Caki2 (cell line): Measurements from ENCODE around the gene TMEM150A. TPM values are rescaled to one million over a fixed set of nuclear protein-coding genes. Genes with fewer than 3 reads are reported as not detected.
"Not testable (repeated sequence)": the region's sequence is repeated elsewhere in the genome, so short reads cannot be mapped to it uniquely, and the experiment has no call there.

ENCODE experiments used
- DNase-seq: peaks from one replicate; pipeline ENCODE4 v3.0.0-alpha.2; 2015; ENCODE audit warnings: low read depth
- in situ Hi-C: cut with HindIII; loops from 2 replicates; pipeline ENCODE4 v1.10.0; 2016; ENCODE audit warnings: low sequenced_read_pairs, low pct_unique_long_range_greater_than_20kb, mixed read lengths
- total RNA-seq: library from RNA; depleted of rRNA; stranded (reverse); fragments of >200 nt; shearing (Covaris generic); gene quantifications from 2 replicates; pipeline ENCODE4 v1.2.3, GENCODE V29; 2014; ENCODE audit warnings: low replicate concordance

Gene TMEM150A
- total RNA-seq, 1 experiment from 2014 or later, result 8.2 TPM

DNA sequence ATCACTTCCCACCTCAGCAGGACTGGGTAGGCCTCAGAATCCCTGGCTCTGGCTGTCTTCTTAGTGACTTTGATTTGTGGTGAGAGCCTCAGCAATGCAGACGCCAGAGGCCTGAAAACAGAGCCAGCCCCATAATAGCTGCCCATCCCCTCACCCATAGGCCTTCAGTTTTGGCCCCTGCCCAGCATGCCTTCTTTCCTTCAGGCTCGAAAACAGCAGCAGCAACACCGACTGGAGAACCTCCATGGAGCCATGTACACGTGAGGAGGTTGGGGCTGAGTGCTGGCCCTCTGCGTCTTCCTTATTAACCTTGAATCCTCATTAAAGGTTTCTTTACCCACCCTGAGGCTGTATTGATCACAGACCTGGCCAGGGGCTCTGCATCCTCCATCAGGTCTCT lies 5.3 kb downstream of the TMEM150A start:
- in situ Hi-C loops, result no loop called here
- DNase-seq, result no peak

DNA sequence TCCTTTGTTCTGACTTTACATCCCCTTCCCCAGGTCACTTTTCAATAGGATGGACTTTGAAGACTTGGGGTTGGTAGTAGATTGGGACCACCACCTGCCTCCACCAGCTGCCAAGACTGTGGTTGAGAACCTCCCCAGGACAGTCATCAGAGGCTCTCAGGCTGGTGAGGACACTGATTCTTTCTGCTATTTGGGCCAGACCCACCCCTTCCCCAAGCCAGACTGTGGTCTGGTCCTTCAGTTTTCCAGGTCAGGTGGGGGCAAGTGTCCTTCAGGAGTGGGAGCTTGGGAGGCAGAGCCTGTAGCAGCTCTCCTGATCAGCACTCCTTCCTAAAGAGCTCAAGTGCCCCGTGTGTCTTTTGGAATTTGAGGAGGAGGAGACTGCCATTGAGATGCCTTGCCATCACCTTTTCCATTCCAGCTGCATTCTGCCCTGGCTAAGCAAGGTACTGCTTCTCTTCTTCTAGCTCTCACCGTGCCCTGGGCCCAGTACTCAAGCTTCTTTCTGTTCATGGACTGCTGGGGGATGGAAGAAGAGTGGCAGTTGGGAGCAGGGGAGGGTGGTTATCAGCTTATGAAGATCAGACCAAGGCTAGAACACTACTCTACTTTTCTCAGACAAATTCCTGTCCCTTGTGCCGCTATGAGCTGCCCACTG lies 5.9 kb downstream of the TMEM150A start:
- no peak for DNase-seq
- in situ Hi-C loops, result no loop called here

DNA sequence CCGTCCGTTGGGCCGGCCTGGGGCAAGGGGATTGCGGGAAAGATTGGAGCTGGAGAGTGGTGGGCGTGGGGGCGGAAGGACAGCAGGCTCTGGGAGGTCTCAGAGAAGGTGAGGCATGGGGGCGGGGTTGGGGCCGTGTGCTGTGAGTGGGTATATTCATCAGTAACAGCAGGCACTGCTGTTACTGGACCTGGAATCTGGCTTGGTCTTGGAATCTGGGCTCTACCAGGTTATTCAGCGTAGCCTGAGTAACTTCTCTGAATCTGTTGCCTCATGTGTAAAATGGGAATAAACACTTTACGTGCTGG lies 6.5 kb downstream of the TMEM150A start:
- DNase-seq, result no peak
- in situ Hi-C loops, result no loop called here

DNA sequence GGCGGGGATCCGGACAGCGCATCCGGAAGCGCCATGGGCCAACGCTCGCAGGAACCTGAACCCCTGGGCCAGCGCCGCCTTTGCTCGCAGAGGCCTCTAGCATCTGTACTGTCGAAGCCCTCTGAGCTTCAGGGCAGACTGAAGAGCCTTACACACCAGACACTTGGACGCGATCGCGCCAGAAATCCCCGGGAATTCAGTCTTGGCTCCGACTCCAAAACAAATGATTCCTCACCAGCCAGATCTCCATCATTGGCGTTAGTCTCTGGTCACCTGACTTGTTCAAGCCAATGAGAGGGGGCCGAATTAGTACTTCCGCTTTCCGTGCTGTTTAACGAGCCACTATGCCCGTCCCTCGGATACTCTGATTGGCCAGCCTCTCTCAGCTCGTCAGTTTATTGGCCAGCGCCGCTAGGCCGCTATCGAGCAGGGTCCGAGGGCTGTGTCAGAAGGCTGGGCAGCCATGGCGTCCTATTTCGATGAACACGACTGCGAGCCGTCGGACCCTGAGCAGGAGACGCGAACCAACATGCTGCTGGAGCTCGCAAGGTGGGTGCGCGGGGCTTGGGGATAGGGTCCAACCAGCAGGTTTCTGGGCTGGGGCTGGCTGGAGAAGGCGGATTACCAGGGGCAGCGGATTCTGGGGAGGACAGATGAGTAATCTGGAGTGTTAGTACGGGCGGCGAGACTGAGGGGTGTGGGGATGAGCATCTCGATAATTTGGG lies 7.0 kb downstream of the TMEM150A start, which contains the start of gene RNF181:
RNF181 (plus strand) TSS at position 445 of the 725 bp plus-strand sequence; CDS start at position 464, 19 bp downstream.
- DNase-seq, result peak; percentile 96
- in situ Hi-C loops, result no loop called here

DNA sequence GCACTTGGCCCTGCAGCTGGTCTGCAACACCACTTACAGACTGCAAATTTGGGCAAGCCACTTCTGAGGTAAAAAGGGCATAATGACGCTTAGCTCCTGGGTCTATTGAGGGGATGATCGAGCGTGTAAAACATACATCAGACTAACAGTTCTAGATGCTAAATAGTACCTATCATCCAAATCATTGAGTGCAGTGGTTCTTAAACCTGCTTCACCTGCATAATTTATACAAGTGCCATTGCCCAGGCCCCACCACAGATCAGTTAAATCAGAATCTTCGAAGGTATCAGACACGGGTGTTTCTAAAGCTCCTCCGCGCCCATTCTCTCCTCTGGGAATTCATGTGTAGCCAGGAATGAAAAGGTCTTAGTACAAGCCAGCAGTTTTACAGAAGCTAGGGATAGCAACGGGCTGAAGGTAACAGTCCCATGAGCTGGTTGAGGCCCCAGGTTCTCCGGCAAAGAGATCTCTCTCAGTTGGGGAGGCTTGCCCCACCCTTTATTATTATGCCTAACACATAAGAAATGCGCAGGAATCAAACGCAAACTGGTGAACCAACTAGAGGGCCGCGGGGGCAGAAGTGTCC lies 7.7 kb downstream of the TMEM150A start:
- in situ Hi-C loops, result no loop called here
- DNase-seq, result no peak

DNA sequence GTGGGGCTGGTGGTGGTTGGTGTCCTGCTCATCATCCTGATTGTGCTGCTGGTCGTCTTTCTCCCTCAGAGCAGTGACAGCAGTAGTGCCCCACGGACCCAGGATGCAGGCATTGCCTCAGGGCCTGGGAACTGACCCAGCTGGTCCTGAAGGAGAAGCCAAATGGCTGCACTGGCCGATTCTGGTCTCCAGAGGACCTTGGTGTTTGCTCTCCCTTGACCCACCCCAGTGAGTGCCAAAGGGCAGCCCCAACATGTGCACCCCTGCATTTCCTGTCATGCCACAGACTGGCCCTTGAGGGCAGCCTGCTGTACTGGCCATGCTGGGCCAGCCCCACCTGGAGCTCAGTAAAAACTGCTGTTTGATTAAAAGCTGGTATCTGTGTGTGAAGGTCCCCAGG lies 9.5 kb downstream of the TMEM150A start:
- in situ Hi-C loops, result no loop called here
- DNase-seq, result no peak

DNA sequence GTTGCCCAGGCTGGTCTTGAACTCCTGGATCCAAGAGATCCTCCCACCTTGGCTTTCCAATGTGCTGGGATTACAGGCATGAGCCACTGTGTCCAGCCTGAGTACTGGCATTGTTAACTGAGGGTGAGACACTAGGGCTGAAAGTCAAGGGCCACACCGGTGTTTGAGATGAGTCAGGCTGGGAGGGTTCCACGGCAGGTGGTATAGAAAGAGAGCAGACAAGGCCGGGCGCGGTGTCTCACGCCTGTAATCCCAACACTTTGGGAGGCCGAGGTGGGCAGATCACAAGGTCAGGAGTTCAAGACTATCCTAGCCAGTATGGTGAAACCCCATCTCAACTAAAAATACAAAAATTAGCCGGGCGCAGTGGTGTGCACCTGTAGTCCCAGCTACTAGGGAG lies 10.2 kb downstream of the TMEM150A start:
- DNase-seq, in situ Hi-C loops: not testable (repeated sequence)

DNA sequence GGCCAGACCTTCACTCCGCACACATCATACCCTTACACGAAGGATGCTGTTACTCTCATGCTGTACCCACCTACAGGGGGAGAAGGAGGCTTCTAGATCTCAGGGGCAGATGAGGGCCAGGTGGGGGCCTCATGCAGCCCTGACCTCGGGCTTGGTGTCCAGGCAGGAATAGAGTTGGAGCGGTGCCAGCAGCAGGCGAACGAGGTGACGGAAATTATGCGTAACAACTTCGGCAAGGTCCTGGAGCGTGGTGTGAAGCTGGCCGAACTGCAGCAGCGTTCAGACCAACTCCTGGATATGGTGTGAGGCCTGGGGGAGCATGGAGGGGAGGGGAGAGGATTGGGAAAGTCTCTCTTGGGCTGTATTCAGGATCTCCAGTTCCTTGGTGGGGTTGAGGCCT lies 10.9 kb downstream of the TMEM150A start:
- no peak for DNase-seq
- in situ Hi-C loops, result no loop called here

DNA sequence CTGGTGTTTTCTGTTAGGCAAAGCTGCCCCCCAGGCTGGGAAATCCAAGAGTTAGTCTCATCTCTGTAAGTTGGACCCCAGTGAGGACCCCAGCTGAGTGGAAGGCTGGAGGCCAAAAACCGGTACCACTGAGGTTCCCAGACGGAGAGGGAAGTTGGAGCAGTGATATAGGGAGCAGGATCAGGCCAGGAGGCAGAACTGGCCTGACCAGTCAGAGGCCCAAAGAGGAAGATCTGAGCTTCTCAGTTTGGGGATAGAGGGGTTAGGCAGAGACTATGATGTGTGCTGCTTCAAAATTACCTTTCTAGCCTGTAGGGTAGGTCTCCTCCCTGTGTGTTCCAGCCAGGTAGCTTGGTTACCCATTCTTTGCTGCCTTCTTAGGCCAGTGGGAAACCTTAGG lies 11.5 kb downstream of the TMEM150A start:
- in situ Hi-C loops, result no loop called here
- DNase-seq, result no peak

DNA sequence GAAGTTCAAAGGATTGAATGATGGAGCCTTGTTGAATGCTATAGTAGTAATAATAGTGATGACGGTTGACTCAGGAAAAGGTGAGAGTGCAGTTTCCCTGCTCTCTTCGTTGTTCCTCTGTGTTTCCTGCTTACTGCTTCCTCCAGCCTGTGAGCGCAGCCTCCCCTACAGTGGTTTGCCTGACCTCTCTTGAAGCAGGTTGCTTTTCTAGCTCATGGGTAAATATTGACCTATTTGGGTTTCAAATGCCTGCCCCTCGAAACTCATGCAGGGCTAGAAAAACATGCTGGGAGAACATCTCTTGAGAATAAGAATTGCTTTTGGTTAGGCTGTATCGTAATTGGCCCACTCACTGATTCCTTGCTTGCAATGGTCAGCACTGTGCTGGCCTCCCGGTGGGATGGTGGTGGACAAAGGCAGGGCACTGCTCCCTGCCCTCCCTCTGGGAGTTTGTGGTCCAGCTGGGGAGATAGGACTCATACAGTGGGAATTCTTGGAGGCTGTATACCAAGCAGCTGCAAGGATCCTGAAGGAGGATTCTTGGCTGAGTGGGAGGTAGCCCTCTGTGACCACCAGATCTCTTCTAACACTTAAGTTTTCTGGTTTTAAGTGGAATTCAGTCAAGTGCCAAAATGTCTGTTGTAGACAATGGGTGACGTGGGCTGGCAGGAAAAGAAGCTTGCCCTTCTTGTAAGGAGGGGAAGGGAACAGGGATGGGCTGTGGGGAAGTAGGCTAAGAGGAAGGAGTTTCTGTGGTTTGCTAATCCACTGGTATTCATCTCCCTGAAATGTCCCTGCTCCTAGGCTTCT lies 12.3 kb downstream of the TMEM150A start:
- in situ Hi-C loops, result no loop called here
- no peak for DNase-seq

DNA sequence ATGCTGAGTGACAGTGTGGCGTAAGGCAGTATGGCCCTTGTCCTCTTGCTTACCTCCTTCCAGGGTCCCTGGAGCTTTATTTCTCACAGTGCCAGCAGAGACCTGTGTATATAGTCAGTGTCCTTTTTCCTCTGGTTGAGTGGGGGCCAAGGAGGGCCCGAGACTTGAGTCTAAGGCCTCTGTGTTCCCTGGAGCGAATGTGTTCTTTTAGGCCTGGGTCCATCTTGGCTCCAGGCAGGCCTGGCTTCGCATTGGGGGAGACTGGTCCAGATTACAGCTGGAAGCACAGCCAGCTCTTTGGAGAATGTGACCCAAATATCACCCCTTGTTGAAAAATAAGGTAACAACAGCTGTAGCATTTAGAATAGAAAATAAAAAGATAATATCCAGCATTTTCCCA lies 13.3 kb downstream of the TMEM150A start:
- in situ Hi-C loops, result no loop called here
- no peak for DNase-seq

DNA sequence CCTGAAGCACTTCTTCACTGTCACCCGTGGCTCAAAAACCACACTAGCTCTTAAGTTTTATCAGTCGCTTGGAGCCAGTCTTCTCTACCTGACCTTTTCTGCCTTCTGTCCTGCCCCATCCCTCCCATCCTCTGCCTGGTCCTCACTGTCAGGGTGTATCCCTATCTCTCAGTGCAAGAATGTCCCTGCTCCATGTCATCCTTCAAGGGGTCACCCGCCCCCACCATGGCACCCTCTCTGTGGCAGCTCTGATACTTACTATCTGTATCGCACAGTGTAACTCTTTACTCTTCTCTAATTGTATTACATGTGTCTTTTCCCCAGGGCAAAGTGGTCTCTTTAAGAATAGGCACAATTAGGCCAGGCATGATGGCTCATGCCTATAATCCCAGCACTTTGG lies 13.9 kb downstream of the TMEM150A start:
- in situ Hi-C loops, result no loop called here

DNA sequence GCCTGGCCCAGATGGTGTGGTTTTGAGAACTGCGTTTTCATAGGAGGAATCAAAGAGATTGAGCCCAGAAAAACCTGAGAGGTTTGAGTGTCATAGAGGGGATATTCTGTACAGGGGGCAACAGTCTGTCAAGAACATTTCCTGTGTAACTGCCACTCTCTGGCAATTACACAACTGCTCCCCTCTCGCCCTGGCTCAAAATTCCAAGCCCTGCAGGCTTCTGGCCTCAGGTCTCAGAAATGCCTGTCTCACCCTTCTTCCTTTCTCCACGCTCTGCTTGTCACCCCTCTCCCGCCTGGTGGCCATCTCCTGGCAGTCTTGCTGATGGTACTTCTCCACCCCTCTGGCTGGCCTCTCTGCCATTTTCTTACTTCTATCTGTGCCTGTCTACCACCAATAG lies 14.3 kb downstream of the TMEM150A start:
- in situ Hi-C loops, result no loop called here
- DNase-seq, result no peak

More for the DNA sequence above, 13.9 kb downstream of the TMEM150A start:
- no peak for DNase-seq

DNA sequence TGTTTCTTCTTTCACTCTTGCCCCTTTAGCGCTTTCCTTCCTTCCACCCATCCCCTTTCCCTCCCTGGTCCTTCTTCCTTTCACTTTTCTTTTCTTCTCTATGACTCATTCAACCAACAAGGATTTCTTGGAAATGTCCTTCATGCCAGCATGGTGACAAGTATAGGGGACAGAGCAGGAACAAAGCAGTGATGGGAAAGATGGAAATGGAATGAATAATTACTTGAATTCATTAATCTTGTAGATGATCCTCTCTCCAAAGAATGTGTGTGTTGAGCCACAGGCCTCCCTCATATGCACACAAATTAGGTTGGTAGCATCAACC lies 16.8 kb downstream of the TMEM150A start:
- in situ Hi-C loops, result no loop called here
- DNase-seq, result peak; percentile 70

DNA sequence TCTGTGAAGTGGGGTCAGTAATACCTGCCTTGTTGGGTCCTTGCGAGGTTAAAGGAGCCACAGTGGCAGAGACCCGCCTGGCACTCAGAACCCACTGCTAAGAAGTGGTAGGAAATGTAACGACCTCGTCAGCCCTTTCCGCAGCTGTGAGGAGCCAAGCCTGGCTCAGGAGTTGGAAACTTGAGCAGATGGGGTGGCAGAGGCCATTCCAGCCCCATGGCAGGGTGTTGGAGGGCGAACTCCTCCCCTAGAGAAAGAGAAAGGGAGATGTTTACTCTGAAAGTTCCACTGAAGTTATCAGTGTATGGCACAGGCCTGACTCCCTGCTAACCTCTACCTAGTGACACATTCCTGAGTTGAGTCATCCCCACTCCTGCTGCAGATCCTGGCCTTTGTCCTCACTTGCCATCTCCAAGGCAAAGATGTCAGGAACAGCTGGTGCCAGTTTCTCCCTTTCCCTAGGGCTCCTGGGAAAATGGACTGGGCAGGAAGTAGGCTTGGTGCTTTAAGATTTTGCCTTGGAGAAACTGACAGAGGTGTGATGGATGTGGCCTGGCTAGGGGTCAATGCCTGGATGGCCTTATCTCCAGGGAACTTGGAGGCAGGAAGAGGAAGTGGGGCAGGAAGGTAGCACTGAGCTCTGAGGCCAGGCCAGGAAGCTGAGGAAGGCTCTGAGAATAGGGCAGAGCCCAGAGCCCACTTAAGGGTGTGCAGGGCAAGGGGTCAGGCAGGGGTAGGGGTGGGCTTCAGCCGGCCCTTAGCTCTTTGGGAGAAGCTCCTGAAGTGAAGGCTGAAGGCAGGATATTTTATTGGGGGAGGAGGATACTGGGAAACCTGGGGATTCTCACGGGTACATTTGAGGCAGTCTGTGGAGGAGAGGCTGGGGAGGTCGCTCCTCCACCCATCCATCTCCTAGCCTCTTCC lies 17.4 kb downstream of the TMEM150A start:
- peak; percentile 82 for DNase-seq

DNA sequence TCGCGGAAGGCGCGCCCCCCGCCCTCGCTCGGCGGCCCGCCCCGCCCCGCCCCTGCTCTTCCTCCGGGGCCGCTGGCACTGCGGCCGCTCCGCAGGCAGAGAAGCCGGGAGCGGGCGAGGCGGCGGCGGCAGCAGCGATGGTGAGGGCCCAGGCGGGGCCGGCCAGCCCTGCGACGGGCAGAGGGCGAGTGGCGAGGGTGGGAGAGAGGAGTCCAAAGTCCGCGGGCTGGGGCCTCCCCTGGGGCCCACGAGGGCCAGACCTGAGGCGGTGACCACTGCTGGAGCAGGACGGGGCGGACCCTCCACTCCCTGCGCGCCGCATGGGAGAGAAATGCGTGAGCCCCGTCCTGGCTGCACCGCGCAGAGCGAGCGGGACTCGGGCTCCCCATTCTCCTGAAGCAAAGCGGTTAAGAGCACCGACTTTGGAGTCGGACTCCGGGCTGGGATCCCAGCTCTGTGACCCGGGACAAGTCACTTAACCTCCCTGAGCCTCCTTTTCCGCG lies 18.1 kb downstream of the TMEM150A start, which contains the start of gene VAMP5:
VAMP5 (plus strand) TSS at position 78 of the 503 bp plus-strand sequence; CDS start at position 138, 60 bp downstream.
- in situ Hi-C loops, result no loop called here
- no peak for DNase-seq

More for the DNA sequence above, 17.4 kb downstream of the TMEM150A start:
- in situ Hi-C loops, result no loop called here

DNA sequence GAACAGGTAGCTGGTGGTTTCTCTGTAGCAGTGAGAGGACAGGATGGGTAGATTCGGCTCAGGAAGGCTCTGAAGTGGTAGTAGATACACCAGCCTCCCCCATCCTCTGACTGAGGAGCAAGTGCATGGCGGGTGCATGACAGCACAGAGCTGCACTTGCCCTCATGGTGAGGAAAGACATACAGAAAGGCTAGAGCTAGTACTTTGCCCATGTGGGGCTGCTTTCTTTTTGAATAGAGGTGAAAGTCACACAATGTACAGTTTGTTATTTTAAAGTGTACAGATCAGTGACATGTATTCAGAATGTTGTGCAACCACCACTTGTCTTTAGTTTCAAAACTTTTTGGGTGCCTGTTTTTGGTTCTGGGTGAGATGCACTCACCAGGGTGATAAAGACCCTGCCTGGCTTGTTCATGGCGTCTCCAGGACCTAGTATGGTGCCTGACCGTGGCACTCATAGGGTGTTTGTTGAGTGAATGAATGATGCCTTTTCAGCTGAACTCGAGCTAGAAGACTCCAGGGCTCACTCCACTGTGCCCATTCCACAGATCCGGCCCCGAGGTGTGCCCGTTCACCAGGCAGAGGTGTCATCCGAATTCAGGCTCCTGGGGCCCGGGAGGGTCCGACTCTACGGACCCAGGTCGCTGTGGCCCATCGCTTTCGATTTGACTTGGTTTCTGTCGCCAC lies 18.7 kb downstream of the TMEM150A start:
- in situ Hi-C loops, result no loop called here
- no peak for DNase-seq
